K562 (cell line): ENCODE results near the gene GLDN. TPM values are rescaled to one million over a fixed set of nuclear protein-coding genes. Genes with fewer than 3 reads are reported as not detected.

ENCODE experiments used
- ATAC-seq: fragments of 200-7000 bp; cut with Tn5 transposase; 3 replicates; pipeline ENCODE4 v1.9.1; 2020; ENCODE audit warnings: moderate library complexity
- BruUV-seq: library from RNA; stranded (reverse); fragments of 400-500 nt; replicated peaks from 2 replicates; lab custom pipeline; 2021; lab: Mats Ljungman, UMichigan
- CTCF ChIA-PET: fragments of 300-600 bp; formaldehyde crosslinking; extraction: SDS; loops from one replicate; lab custom pipeline; 2021; ENCODE audit warnings: low intra/inter-chr PET ratio; lab: Yijun Ruan, JAX
- POLR2A ChIA-PET: fragments of 300-600, 350-650 bp; sonication (Branson Sonifier 250); formaldehyde crosslinking; extraction: SDS; loops from one replicate; lab custom pipeline; 2021; ENCODE audit warnings: antibody characterized with exemption, inconsistent platforms; lab: Yijun Ruan, JAX
- DNase-seq, 4 experiments: peaks; one replicate each; pipeline versions ENCODE4 v3.0.0 to v3.0.0-alpha.2; 2011 to 2018; ENCODE audit warnings: low spot score in 3 of 4, mixed read lengths in 3 of 4; ENCODE audit errors: extremely low read depth in 1 of 4
- FAIRE-seq: peaks from 2 replicates; lab custom pipeline; 2011; peaks lifted over from hg19 to GRCh38; lab: Jason Lieb, UNC
- H2AFZ ChIP-seq: 2 replicates; pipeline ENCODE4 v1.6.0; 2011; ENCODE audit warnings: low read depth, low read length, control low read depth, inconsistent platforms
- H3K27ac ChIP-seq: fragments of 200-600 bp; 3 replicates; pipeline ENCODE4 v1.8.0; 2011; ENCODE audit warnings: low read depth, mild to moderate bottlenecking, control low read depth, inconsistent platforms, low read length, moderate library complexity, mixed read lengths; ENCODE audit errors: extremely low read depth
- H3K27me3 ChIP-seq, 2 experiments: fragments of 300-600 bp in 1 of 2; 2 replicates in 1 of 2; 3 replicates in 1 of 2; pipeline versions ENCODE4 v1.6.0 to v1.8.0; 2011; ENCODE audit warnings: inconsistent platforms in 2 of 2, low read length in 2 of 2, mild to moderate bottlenecking in 1 of 2, mixed read lengths in 1 of 2, moderate library complexity in 1 of 2; ENCODE audit not compliant: control insufficient read depth in 2 of 2, insufficient read depth in 2 of 2
- H3K36me3 ChIP-seq: fragments of 300-600 bp; 3 replicates; pipeline ENCODE4 v1.8.0; 2011; ENCODE audit warnings: mild to moderate bottlenecking, low read length, inconsistent platforms; ENCODE audit not compliant: control insufficient read depth, insufficient read depth
- H3K4me1 ChIP-seq, 2 experiments: fragments of 200-600 bp in 1 of 2; replicated peaks in 1 of 2; 2 replicates in 1 of 2; 3 replicates in 1 of 2; pipeline versions ENCODE4 v1.5.1 to v1.8.0; 2011; ENCODE audit warnings: inconsistent platforms in 2 of 2, low read length in 2 of 2, mild to moderate bottlenecking in 1 of 2, mixed read lengths in 1 of 2, moderate library complexity in 1 of 2; ENCODE audit not compliant: control insufficient read depth in 2 of 2, insufficient read depth in 2 of 2
- H3K4me2 ChIP-seq: 2 replicates; pipeline ENCODE4 v1.6.1; 2011; ENCODE audit warnings: low read length, control low read depth, inconsistent platforms, mixed read lengths; ENCODE audit not compliant: insufficient read depth
- H3K4me3 ChIP-seq: fragments of 200-600 bp; sonication (generic), shearing (Covaris generic); 2 replicates; pipeline ENCODE4 v1.5.1; 2016; ENCODE audit warnings: control low read depth, inconsistent platforms
- H3K79me2 ChIP-seq: fragments of 200-600 bp; 3 replicates; pipeline ENCODE4 v1.8.0; 2011; ENCODE audit warnings: low read length, inconsistent platforms; ENCODE audit not compliant: control insufficient read depth, insufficient read depth
- H3K9ac ChIP-seq, 2 experiments: 2 replicates each; pipeline versions ENCODE4 v1.6.0 to v1.6.1; 2011; ENCODE audit warnings: low read depth in 2 of 2, low read length in 2 of 2, control low read depth in 1 of 2, inconsistent platforms in 1 of 2, mild to moderate bottlenecking in 1 of 2, mixed read lengths in 1 of 2; ENCODE audit not compliant: insufficient read depth in 1 of 2
- H3K9me1 ChIP-seq: one replicate; pipeline ENCODE4 v1.6.0; 2011; ENCODE audit warnings: inconsistent platforms, mild to moderate bottlenecking, low read length, moderate library complexity; ENCODE audit not compliant: control insufficient read depth, insufficient read depth
- H3K9me3 ChIP-seq: replicated peaks from 2 replicates; pipeline ENCODE4 v1.5.1; 2011; ENCODE audit warnings: low read depth, low read length, inconsistent platforms; ENCODE audit not compliant: control insufficient read depth, insufficient read depth
- H4K20me1 ChIP-seq: replicated peaks from 2 replicates; pipeline ENCODE4 v1.6.1; 2011; ENCODE audit warnings: low read length, inconsistent platforms, mixed read lengths; ENCODE audit not compliant: control insufficient read depth, insufficient read depth
- ATF7 ChIP-seq: fragments of 450-650 bp; IDR thresholded peaks from 2 replicates; pipeline ENCODE4 v1.7.1; 2014; ENCODE audit warnings: mild to moderate bottlenecking, moderate library complexity
- GABPB1 ChIP-seq: sonication (generic); formaldehyde crosslinking; IDR thresholded peaks from 2 replicates; pipeline ENCODE4 v1.8.0; 2022; ENCODE audit warnings: mild to moderate bottlenecking, missing genetic modification reagents
- RAD51 ChIP-seq: fragments of 450-650 bp; IDR thresholded peaks from 2 replicates; pipeline ENCODE4 v1.7.1; 2016; ENCODE audit warnings: low read depth, mild to moderate bottlenecking, borderline replicate concordance
- SMARCC2 ChIP-seq: fragments of 450-650 bp; IDR thresholded peaks from 2 replicates; pipeline ENCODE4 v1.6.1; 2017; ENCODE audit warnings: antibody characterized with exemption, moderate library complexity, mild to moderate bottlenecking, low read depth
- STAG1 ChIP-seq: sonication (generic); formaldehyde crosslinking; IDR thresholded peaks from 2 replicates; pipeline ENCODE4 v1.5.0; 2020; ENCODE audit warnings: missing genetic modification reagents, borderline replicate concordance
- ZNF41 ChIP-seq: fragments of 250-450 bp; sonication (Bioruptor Pico); conservative IDR thresholded peaks from 2 replicates; pipeline ENCODE4 v1.4.0; 2020; ENCODE audit warnings: mild to moderate bottlenecking
- WGBS: fragments of 100-300 bp; shearing (Covaris generic); methylation state at CpG from one replicate; pipeline ENCODE4 v1.1.6; 2016; ENCODE audit warnings: low coverage, mixed read lengths; ENCODE audit not compliant: insufficient coverage; ENCODE audit errors: missing lambda C conversion rate; 5-methylcytosine and 5-hydroxymethylcytosine counted together
- in situ Hi-C: fragments of 300-500 bp; cut with MboI; formaldehyde crosslinking; loops from 4 replicates; pipeline ENCODE4 v1.15.0; 2018; ENCODE audit warnings: inconsistent platforms, mixed read lengths
- intact Hi-C: fragments of 100-400 bp; cut with micrococcal nuclease; formaldehyde crosslinking; loops from 2 replicates; pipeline ENCODE4 v1.14.2; 2022
- polyA plus RNA-seq, 8 experiments: library from polyadenylated mRNA; depleted of rRNA in 4 of 8; stranded (reverse) in 5 of 8; unstranded in 3 of 8; fragments of >200 nt; fragmentation: Nextera tagmentation in 2 of 8; fragmentation: Illumina TruSeq in 1 of 8; extraction: Ambion mirVana in 2 of 8; extraction: Trizol in 1 of 8; gene quantifications; 2 replicates each; pipeline versions ENCODE4 v1.2.1 to v1.2.3, GENCODE V29; 2011 to 2014; ENCODE audit warnings: inconsistent platforms in 1 of 8, missing spikeins in 1 of 8
- total RNA-seq, 7 experiments: library from RNA; depleted of rRNA in 6 of 7; stranded (reverse); fragments of >200 nt in 6 of 7; fragmentation: Illumina TruSeq in 2 of 7; extraction: Trizol in 2 of 7; gene quantifications; 2 replicates each; pipeline versions ENCODE4 v1.2.1 to v1.2.3, GENCODE V29; 2011 to 2021; ENCODE audit warnings: low replicate concordance in 1 of 7

GLDN gene
- total and polyA plus RNA-seq, 9 of the 15 experiments (the other 6 are each of a cell fraction or from before 2014, with no cell fraction given): 0.05 to 0.33 (median 0.18) TPM

GRCh38 chr15:51335538-51336410 is 5.7 kb upstream of the GLDN start:
- no peaks in the 10 kb centered on the region for H4K20me1 ChIP-seq
- FAIRE-seq: no peak
- WGBS: 0% methylated on average over 9 of the region's 9 CpGs
- no peak overlapping the region for H3K27ac ChIP-seq
- peaks cover 7 to 23% of the 10 kb centered on the region in 2 experiments; a peak in 3 of 5 replicates for H3K27me3 ChIP-seq
- no peaks in the 10 kb centered on the region for H3K4me1 ChIP-seq
- ATAC-seq: no peak
- in situ Hi-C loops (no loop called here), intact Hi-C loops (no loop called here)
- CTCF ChIA-PET: no interaction called here
- no peak overlapping the region for H2AFZ ChIP-seq
- H3K9ac ChIP-seq: no peak overlapping the region
- DNase-seq: peak in 2 of 4 experiments; percentile 12 to 19
- BruUV-seq: no TSS peak
- no peaks in the 10 kb centered on the region for H3K9me1 ChIP-seq
- POLR2A ChIA-PET: no interaction called here
- H3K4me3 ChIP-seq: no peak overlapping the region
- no peaks in the 10 kb centered on the region for H3K9me3 ChIP-seq
- TF ChIP-seq SMARCC2: no peak
- no peaks in the 10 kb centered on the region for H3K79me2 ChIP-seq
- no peaks in the 10 kb centered on the region for H3K36me3 ChIP-seq
- H3K4me2 ChIP-seq: no peak overlapping the region

- 0% methylated on average over 6 of the region's 6 CpGs for WGBS
Observed at GRCh38 chr15:51338496-51338895, 3.0 kb upstream of the GLDN start, which contains the start of gene CYP19A1. Gene CYP19A1, minus strand, starts transcription at chr15:51338596. Its CDS starts 95,684 bp downstream, at chr15:51242912.

More at GRCh38 chr15:51338496-51338895, 3.0 kb upstream of the GLDN start, which contains the start of gene CYP19A1:
- CTCF ChIA-PET: no interaction called here
- POLR2A ChIA-PET: no interaction called here
- Histone ChIP-seq H4K20me1 (no peaks in the 10 kb centered on the region), H3K9ac (no peak within 1 kb of the TSS), H2AFZ (no peak within 1 kb of the TSS), H3K4me1 (peaks cover 0 to 5% of the 10 kb centered on the region in 2 experiments; a peak in 1 of 5 replicates), H3K36me3 (no peaks in the 10 kb centered on the region), H3K27ac (no peak within 1 kb of the TSS), H3K9me3 (no peaks in the 10 kb centered on the region), H3K4me3 (no peak within 1 kb of the TSS), H3K4me2 (no peak within 1 kb of the TSS), H3K79me2 (no peaks in the 10 kb centered on the region), H3K9me1 (no peaks in the 10 kb centered on the region), H3K27me3 (peaks cover 15 to 38% of the 10 kb centered on the region in 2 experiments; a peak in 4 of 5 replicates)
- in situ Hi-C loops (no loop called here), intact Hi-C loops (no loop called here)
- no peak for FAIRE-seq
- DNase-seq: no peak
- no TSS peak for BruUV-seq
- TF ChIP-seq GABPB1 (CRISPR knock-in tag) (no peak), RAD51 (no peak), STAG1 (CRISPR knock-in tag) (no peak), ATF7 (no peak), ZNF41 (no peak)
- no peak for ATAC-seq
